Spleen (tissue), 7 donors: Measurements from ENCODE around the gene CELA2B.

Source experiments
- POLR2A ChIP-seq, 3 donors: fragments of 450-650 bp; IDR thresholded peaks; one replicate each; pipeline ENCODE4 v1.5.1; 2017; ENCODE audit warnings: antibody characterized with exemption in 3 of 3, mild to moderate bottlenecking in 1 of 3
- POLR2AphosphoS5 ChIP-seq, 3 donors: sonication (generic); formaldehyde crosslinking; IDR thresholded peaks; one replicate each; pipeline ENCODE4 v1.5.1; 2017; ENCODE audit warnings: antibody characterized with exemption in 3 of 3
- TF ChIP-seq, protein P1 (sequence below), 11 experiments: fragments of 200-600 bp in 7 of 11; fragments of 450-650 bp in 4 of 11; sonication (generic) in 4 of 11; IDR thresholded peaks in 8 of 11; conservative IDR thresholded peaks in 3 of 11; 1 replicate in 7 of 11; 2 replicates in 4 of 11; pipeline versions ENCODE4 v1.4.0 to v1.8.0; 2016 to 2021; ENCODE audit warnings: antibody characterized with exemption in 11 of 11, inconsistent platforms in 4 of 11, mild to moderate bottlenecking in 1 of 11
- donor health status: DM: no; HTN: no; CAD: no; lungs with moderate emphysema.
- donor health status: DM: no; HTN: no; CAD: no.
- donor health status: DM: no; HTN: no; CAD: no.

DNA sequence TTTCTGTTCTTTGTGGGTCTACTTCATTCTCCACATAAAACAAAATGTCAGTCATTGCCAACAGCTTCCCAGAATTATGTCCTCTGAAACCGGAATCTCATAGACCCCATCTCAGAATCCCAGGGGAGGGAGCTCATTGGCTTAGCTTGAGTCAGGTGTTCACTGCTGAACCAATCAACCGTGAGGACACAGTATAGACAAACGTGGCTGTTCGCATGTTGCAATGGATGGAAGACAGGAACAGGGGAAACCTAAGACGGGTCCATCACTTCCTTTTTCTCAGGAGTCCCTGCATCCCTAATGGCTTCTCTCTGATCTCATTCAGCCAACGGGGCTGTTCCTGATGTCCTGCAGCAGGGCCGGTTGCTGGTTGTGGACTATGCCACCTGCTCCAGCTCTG lies 10.2 kb upstream of the CELA2B start:
- TF ChIP-seq, protein P1, sequence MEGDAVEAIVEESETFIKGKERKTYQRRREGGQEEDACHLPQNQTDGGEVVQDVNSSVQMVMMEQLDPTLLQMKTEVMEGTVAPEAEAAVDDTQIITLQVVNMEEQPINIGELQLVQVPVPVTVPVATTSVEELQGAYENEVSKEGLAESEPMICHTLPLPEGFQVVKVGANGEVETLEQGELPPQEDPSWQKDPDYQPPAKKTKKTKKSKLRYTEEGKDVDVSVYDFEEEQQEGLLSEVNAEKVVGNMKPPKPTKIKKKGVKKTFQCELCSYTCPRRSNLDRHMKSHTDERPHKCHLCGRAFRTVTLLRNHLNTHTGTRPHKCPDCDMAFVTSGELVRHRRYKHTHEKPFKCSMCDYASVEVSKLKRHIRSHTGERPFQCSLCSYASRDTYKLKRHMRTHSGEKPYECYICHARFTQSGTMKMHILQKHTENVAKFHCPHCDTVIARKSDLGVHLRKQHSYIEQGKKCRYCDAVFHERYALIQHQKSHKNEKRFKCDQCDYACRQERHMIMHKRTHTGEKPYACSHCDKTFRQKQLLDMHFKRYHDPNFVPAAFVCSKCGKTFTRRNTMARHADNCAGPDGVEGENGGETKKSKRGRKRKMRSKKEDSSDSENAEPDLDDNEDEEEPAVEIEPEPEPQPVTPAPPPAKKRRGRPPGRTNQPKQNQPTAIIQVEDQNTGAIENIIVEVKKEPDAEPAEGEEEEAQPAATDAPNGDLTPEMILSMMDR (IDR thresholded peaks at IDR 0.05 in 8 of 11, conservative IDR thresholded peaks at IDR 0.05 in 3 of 11) = no peak
- no peak for TF ChIP-seq POLR2AphosphoS5 (IDR thresholded peaks at IDR 0.05)
- TF ChIP-seq POLR2A (IDR thresholded peaks at IDR 0.05) = no peak
